HEK293 (cell line): ENCODE results near the gene BMS1.

Experiments
- CTCF ChIA-PET: fragments of 350-600 bp; formaldehyde crosslinking; extraction: SDS; loops from one replicate; lab custom pipeline; 2021; ENCODE audit warnings: antibody characterized with exemption; lab: Yijun Ruan, JAX
- POLR2A ChIA-PET: fragments of 300-600 bp; formaldehyde crosslinking; extraction: SDS; loops from one replicate; lab custom pipeline; 2020; ENCODE audit warnings: antibody characterized with exemption, inconsistent platforms; lab: Yijun Ruan, JAX
- H3K27ac ChIP-seq: fragments of 200-500 bp; sonication (Bioruptor generic); 2 replicates; pipeline ENCODE4 v1.5.1; 2014; ENCODE audit warnings: low read depth, low read length, control low read depth, inconsistent platforms; ENCODE audit errors: extremely low read depth
- H3K36me3 ChIP-seq, 2 experiments: fragments of 200-500 bp in 1 of 2; sonication (Bioruptor generic) in 1 of 2; 1 replicate in 1 of 2; 2 replicates in 1 of 2; pipeline ENCODE4 v1.5.1; 2014 to 2017; ENCODE audit warnings: inconsistent platforms in 2 of 2, low read length in 2 of 2; ENCODE audit not compliant: control insufficient read depth in 2 of 2, insufficient read depth in 1 of 2
- H3K4me1 ChIP-seq: fragments of 200-500 bp; sonication (Bioruptor generic); 2 replicates; pipeline ENCODE4 v1.5.1; 2014; ENCODE audit warnings: mild to moderate bottlenecking, low read length, inconsistent platforms; ENCODE audit not compliant: control insufficient read depth, insufficient read depth
- H3K4me3 ChIP-seq: 2 replicates; pipeline ENCODE4 v1.5.1; 2011; ENCODE audit warnings: low read depth, mild to moderate bottlenecking, control low read depth, low read length, moderate library complexity
- H3K9me3 ChIP-seq: fragments of 200-500 bp; sonication (Bioruptor generic); 2 replicates; pipeline ENCODE4 v1.5.1; 2014; ENCODE audit warnings: low read depth, low read length, inconsistent platforms; ENCODE audit not compliant: control insufficient read depth, insufficient read depth
- KLF1 ChIP-seq: fragments of 450-650 bp; formaldehyde crosslinking; IDR thresholded peaks from 2 replicates; pipeline ENCODE4 v1.5.1; 2016; ENCODE audit warnings: missing biosample characterization, missing genetic modification characterization
- PBX3 ChIP-seq: sonication (generic); formaldehyde crosslinking; IDR thresholded peaks from 2 replicates; pipeline ENCODE4 v1.8.1; 2022; ENCODE audit warnings: mild to moderate bottlenecking, moderate library complexity, missing genetic modification reagents
- ZBTB21 ChIP-seq: fragments of 450-650 bp; formaldehyde crosslinking; IDR thresholded peaks from 2 replicates; pipeline ENCODE4 v1.5.1; 2017; ENCODE audit warnings: missing biosample characterization, missing genetic modification characterization
- ZFP37 ChIP-seq: fragments of 450-650 bp; formaldehyde crosslinking; IDR thresholded peaks from 2 replicates; pipeline ENCODE4 v1.5.1; 2016; ENCODE audit warnings: missing biosample characterization, missing genetic modification characterization
- ZNF175 ChIP-seq: fragments of 450-650 bp; formaldehyde crosslinking; IDR thresholded peaks from 2 replicates; pipeline ENCODE4 v1.5.1; 2016; ENCODE audit warnings: missing biosample characterization, missing genetic modification characterization
- ZNF521 ChIP-seq: fragments of 450-650 bp; formaldehyde crosslinking; IDR thresholded peaks from 2 replicates; pipeline ENCODE4 v1.5.1; 2017; ENCODE audit warnings: missing biosample characterization, mild to moderate bottlenecking, missing genetic modification characterization
- ZNF560 ChIP-seq: fragments of 450-650 bp; formaldehyde crosslinking; IDR thresholded peaks from 2 replicates; pipeline ENCODE4 v1.5.1; 2017; ENCODE audit warnings: missing biosample characterization, missing genetic modification characterization, borderline replicate concordance
- ZNF645 ChIP-seq: fragments of 450-650 bp; formaldehyde crosslinking; IDR thresholded peaks from 2 replicates; pipeline ENCODE4; 2016; ENCODE audit warnings: missing biosample characterization, missing genetic modification characterization
- TF ChIP-seq, protein P1 (sequence below): fragments of 450-650 bp; IDR thresholded peaks from 2 replicates; pipeline ENCODE4 v1.5.1; 2018; ENCODE audit warnings: missing biosample characterization, missing genetic modification characterization
- TF ChIP-seq, protein P2 (sequence below): fragments of 450-650 bp; formaldehyde crosslinking; IDR thresholded peaks from 2 replicates; pipeline ENCODE4 v1.5.1; 2016; ENCODE audit warnings: missing biosample characterization, missing genetic modification characterization
- TF ChIP-seq, protein P3 (sequence below): fragments of 450-650 bp; formaldehyde crosslinking; IDR thresholded peaks from 2 replicates; pipeline ENCODE4 v1.5.1; 2016; ENCODE audit warnings: missing biosample characterization, missing genetic modification characterization
- TF ChIP-seq, protein P4 (sequence below): fragments of 450-650 bp; formaldehyde crosslinking; IDR thresholded peaks from 2 replicates; pipeline ENCODE4 v1.5.1; 2016; ENCODE audit warnings: missing biosample characterization, missing genetic modification characterization

BMS1 gene

GRCh38 chr10:42879380-42880254 is 97.0 kb downstream of the BMS1 start:
- no peaks in the 10 kb centered on the region for H3K9me3 ChIP-seq
- no peaks in the 10 kb centered on the region for H3K36me3 ChIP-seq
- no peak overlapping the region for H3K4me3 ChIP-seq
- CTCF ChIA-PET = no interaction called here
- TF ChIP-seq, protein P1, sequence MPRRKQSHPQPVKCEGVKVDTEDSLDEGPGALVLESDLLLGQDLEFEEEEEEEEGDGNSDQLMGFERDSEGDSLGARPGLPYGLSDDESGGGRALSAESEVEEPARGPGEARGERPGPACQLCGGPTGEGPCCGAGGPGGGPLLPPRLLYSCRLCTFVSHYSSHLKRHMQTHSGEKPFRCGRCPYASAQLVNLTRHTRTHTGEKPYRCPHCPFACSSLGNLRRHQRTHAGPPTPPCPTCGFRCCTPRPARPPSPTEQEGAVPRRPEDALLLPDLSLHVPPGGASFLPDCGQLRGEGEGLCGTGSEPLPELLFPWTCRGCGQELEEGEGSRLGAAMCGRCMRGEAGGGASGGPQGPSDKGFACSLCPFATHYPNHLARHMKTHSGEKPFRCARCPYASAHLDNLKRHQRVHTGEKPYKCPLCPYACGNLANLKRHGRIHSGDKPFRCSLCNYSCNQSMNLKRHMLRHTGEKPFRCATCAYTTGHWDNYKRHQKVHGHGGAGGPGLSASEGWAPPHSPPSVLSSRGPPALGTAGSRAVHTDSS (tag by site-specific recombination) = no peak
- TF ChIP-seq ZNF645 (tag by site-specific recombination) = no peak
- no peak for TF ChIP-seq PBX3 (CRISPR knock-in tag)
- no peak for TF ChIP-seq ZNF560
- TF ChIP-seq ZNF175 = no peak
- TF ChIP-seq, protein P2, sequence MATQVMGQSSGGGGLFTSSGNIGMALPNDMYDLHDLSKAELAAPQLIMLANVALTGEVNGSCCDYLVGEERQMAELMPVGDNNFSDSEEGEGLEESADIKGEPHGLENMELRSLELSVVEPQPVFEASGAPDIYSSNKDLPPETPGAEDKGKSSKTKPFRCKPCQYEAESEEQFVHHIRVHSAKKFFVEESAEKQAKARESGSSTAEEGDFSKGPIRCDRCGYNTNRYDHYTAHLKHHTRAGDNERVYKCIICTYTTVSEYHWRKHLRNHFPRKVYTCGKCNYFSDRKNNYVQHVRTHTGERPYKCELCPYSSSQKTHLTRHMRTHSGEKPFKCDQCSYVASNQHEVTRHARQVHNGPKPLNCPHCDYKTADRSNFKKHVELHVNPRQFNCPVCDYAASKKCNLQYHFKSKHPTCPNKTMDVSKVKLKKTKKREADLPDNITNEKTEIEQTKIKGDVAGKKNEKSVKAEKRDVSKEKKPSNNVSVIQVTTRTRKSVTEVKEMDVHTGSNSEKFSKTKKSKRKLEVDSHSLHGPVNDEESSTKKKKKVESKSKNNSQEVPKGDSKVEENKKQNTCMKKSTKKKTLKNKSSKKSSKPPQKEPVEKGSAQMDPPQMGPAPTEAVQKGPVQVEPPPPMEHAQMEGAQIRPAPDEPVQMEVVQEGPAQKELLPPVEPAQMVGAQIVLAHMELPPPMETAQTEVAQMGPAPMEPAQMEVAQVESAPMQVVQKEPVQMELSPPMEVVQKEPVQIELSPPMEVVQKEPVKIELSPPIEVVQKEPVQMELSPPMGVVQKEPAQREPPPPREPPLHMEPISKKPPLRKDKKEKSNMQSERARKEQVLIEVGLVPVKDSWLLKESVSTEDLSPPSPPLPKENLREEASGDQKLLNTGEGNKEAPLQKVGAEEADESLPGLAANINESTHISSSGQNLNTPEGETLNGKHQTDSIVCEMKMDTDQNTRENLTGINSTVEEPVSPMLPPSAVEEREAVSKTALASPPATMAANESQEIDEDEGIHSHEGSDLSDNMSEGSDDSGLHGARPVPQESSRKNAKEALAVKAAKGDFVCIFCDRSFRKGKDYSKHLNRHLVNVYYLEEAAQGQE (tag by site-specific recombination) = no peak
- TF ChIP-seq, protein P3, sequence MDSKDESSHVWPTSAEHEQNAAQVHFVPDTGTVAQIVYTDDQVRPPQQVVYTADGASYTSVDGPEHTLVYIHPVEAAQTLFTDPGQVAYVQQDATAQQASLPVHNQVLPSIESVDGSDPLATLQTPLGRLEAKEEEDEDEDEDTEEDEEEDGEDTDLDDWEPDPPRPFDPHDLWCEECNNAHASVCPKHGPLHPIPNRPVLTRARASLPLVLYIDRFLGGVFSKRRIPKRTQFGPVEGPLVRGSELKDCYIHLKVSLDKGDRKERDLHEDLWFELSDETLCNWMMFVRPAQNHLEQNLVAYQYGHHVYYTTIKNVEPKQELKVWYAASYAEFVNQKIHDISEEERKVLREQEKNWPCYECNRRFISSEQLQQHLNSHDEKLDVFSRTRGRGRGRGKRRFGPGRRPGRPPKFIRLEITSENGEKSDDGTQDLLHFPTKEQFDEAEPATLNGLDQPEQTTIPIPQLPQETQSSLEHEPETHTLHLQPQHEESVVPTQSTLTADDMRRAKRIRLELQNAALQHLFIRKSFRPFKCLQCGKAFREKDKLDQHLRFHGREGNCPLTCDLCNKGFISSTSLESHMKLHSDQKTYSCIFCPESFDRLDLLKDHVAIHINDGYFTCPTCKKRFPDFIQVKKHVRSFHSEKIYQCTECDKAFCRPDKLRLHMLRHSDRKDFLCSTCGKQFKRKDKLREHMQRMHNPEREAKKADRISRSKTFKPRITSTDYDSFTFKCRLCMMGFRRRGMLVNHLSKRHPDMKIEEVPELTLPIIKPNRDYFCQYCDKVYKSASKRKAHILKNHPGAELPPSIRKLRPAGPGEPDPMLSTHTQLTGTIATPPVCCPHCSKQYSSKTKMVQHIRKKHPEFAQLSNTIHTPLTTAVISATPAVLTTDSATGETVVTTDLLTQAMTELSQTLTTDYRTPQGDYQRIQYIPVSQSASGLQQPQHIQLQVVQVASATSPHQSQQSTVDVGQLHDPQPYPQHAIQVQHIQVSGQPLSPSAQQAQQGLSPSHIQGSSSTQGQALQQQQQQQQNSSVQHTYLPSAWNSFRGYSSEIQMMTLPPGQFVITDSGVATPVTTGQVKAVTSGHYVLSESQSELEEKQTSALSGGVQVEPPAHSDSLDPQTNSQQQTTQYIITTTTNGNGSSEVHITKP (tag by site-specific recombination) = no peak
- TF ChIP-seq ZNF521 (tag by site-specific recombination) = no peak
- TF ChIP-seq ZFP37 (tag by site-specific recombination) = no peak
- no peak for TF ChIP-seq KLF1 (tag by site-specific recombination)
- TF ChIP-seq ZBTB21 (tag by site-specific recombination) = no peak
- TF ChIP-seq, protein P4, sequence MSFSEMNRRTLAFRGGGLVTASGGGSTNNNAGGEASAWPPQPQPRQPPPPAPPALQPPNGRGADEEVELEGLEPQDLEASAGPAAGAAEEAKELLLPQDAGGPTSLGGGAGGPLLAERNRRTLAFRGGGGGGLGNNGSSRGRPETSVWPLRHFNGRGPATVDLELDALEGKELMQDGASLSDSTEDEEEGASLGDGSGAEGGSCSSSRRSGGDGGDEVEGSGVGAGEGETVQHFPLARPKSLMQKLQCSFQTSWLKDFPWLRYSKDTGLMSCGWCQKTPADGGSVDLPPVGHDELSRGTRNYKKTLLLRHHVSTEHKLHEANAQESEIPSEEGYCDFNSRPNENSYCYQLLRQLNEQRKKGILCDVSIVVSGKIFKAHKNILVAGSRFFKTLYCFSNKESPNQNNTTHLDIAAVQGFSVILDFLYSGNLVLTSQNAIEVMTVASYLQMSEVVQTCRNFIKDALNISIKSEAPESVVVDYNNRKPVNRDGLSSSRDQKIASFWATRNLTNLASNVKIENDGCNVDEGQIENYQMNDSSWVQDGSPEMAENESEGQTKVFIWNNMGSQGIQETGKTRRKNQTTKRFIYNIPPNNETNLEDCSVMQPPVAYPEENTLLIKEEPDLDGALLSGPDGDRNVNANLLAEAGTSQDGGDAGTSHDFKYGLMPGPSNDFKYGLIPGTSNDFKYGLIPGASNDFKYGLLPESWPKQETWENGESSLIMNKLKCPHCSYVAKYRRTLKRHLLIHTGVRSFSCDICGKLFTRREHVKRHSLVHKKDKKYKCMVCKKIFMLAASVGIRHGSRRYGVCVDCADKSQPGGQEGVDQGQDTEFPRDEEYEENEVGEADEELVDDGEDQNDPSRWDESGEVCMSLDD (tag by site-specific recombination) = no peak
- no peak overlapping the region for H3K27ac ChIP-seq
- POLR2A ChIA-PET = no interaction called here
- H3K4me1 ChIP-seq = no peaks in the 10 kb centered on the region
